ENCODE measurements around the gene PDLIM1. TPM values are rescaled to one million over a fixed set of nuclear protein-coding genes. Genes with fewer than 3 reads are reported as not detected.

PDLIM1 gene
- polyA plus RNA-seq, 1 of the 3 experiments (the other 2 are of a cell fraction) = 97.2 TPM

- H3K9me2 ChIP-seq = no peaks in the 10 kb centered on the region
- H3K27ac ChIP-seq (ENCODE audit: low read depth in 2 of 2, low read length in 1 of 2) = peak overlapping the region in 1 of 2 experiments; percentile 71; a peak in 1 of 4 replicates
- H3K4me2 ChIP-seq = no peak overlapping the region
- DNase-seq = no peak
- 85% methylated on average over 5 of the region's 5 CpGs for WGBS (ENCODE audit: low lambda C conversion rate)
- H3K79me2 ChIP-seq (ENCODE audit: insufficient read depth) = peaks cover 3% of the 10 kb centered on the region; the same call in 1 of the 2 replicates
- ChIA-PET POLR2A (no interaction called here), CTCF (interaction anchor here (1.3 to 4.2 kb wide), 5 partner anchors 8 to 139 kb away, joined by 4 to 24 read pairs (median 5); no protein-coding TSS in a partner anchor)
- no peak for TF ChIP-seq FOXJ3 (CRISPR knock-in tag; IDR thresholded peaks at IDR 0.05)
- no peak for TF ChIP-seq EZH2phosphoT487 (IDR thresholded peaks at IDR 0.05; ENCODE audit: borderline replicate concordance, low read depth)
- TF ChIP-seq TEAD4 (IDR thresholded peaks at IDR 0.05; ENCODE audit: borderline replicate concordance, insufficient read depth) = no peak
- TF ChIP-seq EP300 (IDR thresholded peaks at IDR 0.05; ENCODE audit: borderline replicate concordance in 1 of 2, low read depth in 1 of 2, low read length in 1 of 2) = no peak
- TF ChIP-seq MXI1 (IDR thresholded peaks at IDR 0.05; ENCODE audit: low read depth, low read length) = no peak
- TF ChIP-seq NRF1 (IDR thresholded peaks at IDR 0.05; ENCODE audit: low read depth, low read length) = no peak
- TF ChIP-seq JUND (IDR thresholded peaks at IDR 0.05) = no peak
- no peak for TF ChIP-seq MEF2A (IDR thresholded peaks at IDR 0.05; ENCODE audit: borderline replicate concordance, low read depth)
- TF ChIP-seq RCOR1 (IDR thresholded peaks at IDR 0.05; ENCODE audit: low read length) = no peak
- TF ChIP-seq YY1 (IDR thresholded peaks at IDR 0.05; ENCODE audit: low read depth) = no peak
- no peak for TF ChIP-seq RFX5 (IDR thresholded peaks at IDR 0.05; ENCODE audit: low read length)
- TF ChIP-seq GABPA (IDR thresholded peaks at IDR 0.05; ENCODE audit: low read depth) = no peak
- TF ChIP-seq USF1 (IDR thresholded peaks at IDR 0.05; ENCODE audit: borderline replicate concordance, low read depth) = no peak
- no peak for TF ChIP-seq PBX3 (IDR thresholded peaks at IDR 0.05)
- no peak for TF ChIP-seq IRF3 (IDR thresholded peaks at IDR 0.05; ENCODE audit: low read depth, low read length)
- TF ChIP-seq MAX (IDR thresholded peaks at IDR 0.05; ENCODE audit: low read depth) = no peak
- TF ChIP-seq REST (IDR thresholded peaks at IDR 0.05; ENCODE audit: low read depth, low read length) = no peak
- TF ChIP-seq FOXM1 (IDR thresholded peaks at IDR 0.05; ENCODE audit: low read depth) = no peak
- no peak overlapping the region for H3K4me3 ChIP-seq (ENCODE audit: low read depth in 2 of 2, low read length in 1 of 2)
- peaks cover 0 to 6% of the 10 kb centered on the region in 2 experiments for H3K36me3 ChIP-seq (replicated peaks in 1 of 2; ENCODE audit: control insufficient read depth in 1 of 2, insufficient read depth in 2 of 2, low read length in 1 of 2)
- no peaks in the 10 kb centered on the region for H4K20me1 ChIP-seq (ENCODE audit: insufficient read depth)
- no peak overlapping the region for H3K9ac ChIP-seq
- H3K4me1 ChIP-seq (ENCODE audit: control insufficient read depth in 1 of 2, insufficient read depth in 2 of 2, low read depth in 1 of 2, low read length in 1 of 2) = peaks cover 5 to 8% of the 10 kb centered on the region in 2 experiments; a peak in 2 of 4 replicates
- H3F3A ChIP-seq (replicated peaks; ENCODE audit: insufficient read depth) = peaks cover 27% of the 10 kb centered on the region
- H3K9me3 ChIP-seq = no peaks in the 10 kb centered on the region
- no peaks in the 10 kb centered on the region for H3K27me3 ChIP-seq (ENCODE audit: insufficient read depth)
- no peak overlapping the region for H2AFZ ChIP-seq (ENCODE audit: low read depth)
Measured at GRCh38 chr10:95234951-95235350, 55.9 kb downstream of the PDLIM1 start.

All from SK-N-SH (cell line).